ENCODE results near the gene IGSF11.
A peak's percentile ranks its signal among the peaks of the same experiment; 100 is the strongest.
"Not testable (repeated sequence)": the region's sequence is repeated elsewhere in the genome, so short reads cannot be mapped to it uniquely, and the experiment has no call there.

The IGSF11 gene

GRCh38 chr3:118988198-118989130 lies 46.2 kb downstream of the IGSF11 start:
- DNase-seq, result no peak

GRCh38 chr3:118987477-118987876 lies 47.2 kb downstream of the IGSF11 start:
- DNase-seq, result no peak

- DNase-seq, result no peak
Observed at GRCh38 chr3:118986734-118987133, 47.9 kb downstream of the IGSF11 start.

GRCh38 chr3:118984699-118985098 lies 49.9 kb downstream of the IGSF11 start:
- DNase-seq, result no peak

GRCh38 chr3:118981494-118982134 lies 53.0 kb downstream of the IGSF11 start:
- no peak for DNase-seq

GRCh38 chr3:118980832-118981231 lies 53.8 kb downstream of the IGSF11 start:
- DNase-seq, result no peak

- no peak for DNase-seq
Observed at GRCh38 chr3:118978393-118978758, 56.3 kb downstream of the IGSF11 start.

GRCh38 chr3:118977671-118978392 lies 56.8 kb downstream of the IGSF11 start:
- DNase-seq, result no peak

- DNase-seq, result no peak
Observed at GRCh38 chr3:118977118-118977517, 57.5 kb downstream of the IGSF11 start.

GRCh38 chr3:118975476-118975875 lies 59.2 kb downstream of the IGSF11 start:
- DNase-seq, result not testable (repeated sequence)

GRCh38 chr3:118974356-118975097 lies 60.1 kb downstream of the IGSF11 start:
- DNase-seq, result no peak

- DNase-seq, result no peak
Observed at GRCh38 chr3:118973050-118973449, 61.6 kb downstream of the IGSF11 start.

- DNase-seq, result no peak
Observed at GRCh38 chr3:118970819-118971218, 63.8 kb downstream of the IGSF11 start.

- no peak for DNase-seq
Observed at GRCh38 chr3:118968640-118969039, 66.0 kb downstream of the IGSF11 start.

- DNase-seq, result no peak
Observed at GRCh38 chr3:118968111-118968510, 66.5 kb downstream of the IGSF11 start.

GRCh38 chr3:118966700-118967099 lies 67.9 kb downstream of the IGSF11 start:
- DNase-seq, result no peak

GRCh38 chr3:118963711-118964110 lies 70.9 kb downstream of the IGSF11 start:
- DNase-seq, result no peak

GRCh38 chr3:118960876-118961450 lies 73.7 kb downstream of the IGSF11 start:
- DNase-seq, result no peak

- DNase-seq, result peak in 1 of 2 donors; percentile 29
Observed at GRCh38 chr3:118955914-118956556, 78.6 kb downstream of the IGSF11 start.

- DNase-seq, result no peak
Observed at GRCh38 chr3:118951089-118951488, 83.6 kb downstream of the IGSF11 start.

GRCh38 chr3:118949113-118949760 lies 85.4 kb downstream of the IGSF11 start:
- DNase-seq, result peak in 1 of 2 donors; percentile 24
